OCI-LY7 (cell line): Measurements from ENCODE around the gene PTPN21.

Experiments
- EZH2phosphoT487 ChIP-seq: fragments of 200-600 bp; sonication (generic); IDR thresholded peaks from 2 replicates; pipeline ENCODE4 v1.6.1; 2018; ENCODE audit warnings: low read depth, borderline replicate concordance, mild to moderate bottlenecking, mixed run types, antibody characterized with exemption, low read length, moderate library complexity, mixed read lengths
- TF ChIP-seq, protein P1 (sequence below): fragments of 200-600 bp; sonication (generic); conservative IDR thresholded peaks from 2 replicates; pipeline ENCODE4 v1.5.1; 2014; ENCODE audit warnings: mild to moderate bottlenecking, antibody characterized with exemption, low read length, moderate library complexity, mixed read lengths

DNA sequence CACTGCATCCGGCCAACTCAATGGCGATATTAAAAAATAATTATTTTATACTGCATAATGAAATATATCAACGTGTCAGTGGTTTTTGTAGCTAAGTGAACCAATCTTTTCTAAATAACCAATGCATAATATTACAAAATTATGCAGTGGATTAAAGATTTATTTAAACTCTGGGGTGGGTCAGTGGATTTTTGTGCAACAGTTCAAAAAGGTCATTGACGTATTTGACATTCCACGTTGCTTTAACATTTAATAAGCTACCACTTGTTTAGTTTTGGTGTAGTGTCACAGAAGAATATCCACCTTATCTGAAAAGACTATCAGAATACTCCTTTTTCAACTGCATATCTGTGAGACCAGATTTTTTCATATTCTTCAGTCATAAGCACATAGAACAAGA lies 10.6 kb upstream of the PTPN21 start:
- TF ChIP-seq, protein P1, sequence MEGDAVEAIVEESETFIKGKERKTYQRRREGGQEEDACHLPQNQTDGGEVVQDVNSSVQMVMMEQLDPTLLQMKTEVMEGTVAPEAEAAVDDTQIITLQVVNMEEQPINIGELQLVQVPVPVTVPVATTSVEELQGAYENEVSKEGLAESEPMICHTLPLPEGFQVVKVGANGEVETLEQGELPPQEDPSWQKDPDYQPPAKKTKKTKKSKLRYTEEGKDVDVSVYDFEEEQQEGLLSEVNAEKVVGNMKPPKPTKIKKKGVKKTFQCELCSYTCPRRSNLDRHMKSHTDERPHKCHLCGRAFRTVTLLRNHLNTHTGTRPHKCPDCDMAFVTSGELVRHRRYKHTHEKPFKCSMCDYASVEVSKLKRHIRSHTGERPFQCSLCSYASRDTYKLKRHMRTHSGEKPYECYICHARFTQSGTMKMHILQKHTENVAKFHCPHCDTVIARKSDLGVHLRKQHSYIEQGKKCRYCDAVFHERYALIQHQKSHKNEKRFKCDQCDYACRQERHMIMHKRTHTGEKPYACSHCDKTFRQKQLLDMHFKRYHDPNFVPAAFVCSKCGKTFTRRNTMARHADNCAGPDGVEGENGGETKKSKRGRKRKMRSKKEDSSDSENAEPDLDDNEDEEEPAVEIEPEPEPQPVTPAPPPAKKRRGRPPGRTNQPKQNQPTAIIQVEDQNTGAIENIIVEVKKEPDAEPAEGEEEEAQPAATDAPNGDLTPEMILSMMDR, result no peak
- no peak for TF ChIP-seq EZH2phosphoT487
